ENCODE measurements around the gene ARHGEF37.

DNA sequence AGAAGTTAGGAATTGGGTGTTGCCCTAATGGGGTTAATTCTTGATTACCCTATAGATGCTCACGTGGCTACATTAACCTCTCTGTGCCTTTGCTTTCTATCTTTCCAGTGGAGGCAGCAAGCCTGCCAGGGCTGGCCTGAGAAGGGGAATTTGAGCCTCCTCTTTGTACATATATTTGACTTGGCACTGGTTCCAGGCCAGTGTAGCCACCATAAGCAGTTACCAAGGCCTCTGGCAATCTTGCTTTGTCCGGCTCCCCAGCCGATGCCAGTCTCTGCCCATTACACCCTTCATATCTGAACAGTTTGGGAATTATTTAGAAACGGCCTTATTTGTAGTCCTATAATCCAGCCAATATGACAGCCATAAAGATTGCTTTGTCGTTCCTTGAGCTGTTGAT, 90.2 kb downstream of the ARHGEF37 start:
- TF ChIP-seq, protein P1, sequence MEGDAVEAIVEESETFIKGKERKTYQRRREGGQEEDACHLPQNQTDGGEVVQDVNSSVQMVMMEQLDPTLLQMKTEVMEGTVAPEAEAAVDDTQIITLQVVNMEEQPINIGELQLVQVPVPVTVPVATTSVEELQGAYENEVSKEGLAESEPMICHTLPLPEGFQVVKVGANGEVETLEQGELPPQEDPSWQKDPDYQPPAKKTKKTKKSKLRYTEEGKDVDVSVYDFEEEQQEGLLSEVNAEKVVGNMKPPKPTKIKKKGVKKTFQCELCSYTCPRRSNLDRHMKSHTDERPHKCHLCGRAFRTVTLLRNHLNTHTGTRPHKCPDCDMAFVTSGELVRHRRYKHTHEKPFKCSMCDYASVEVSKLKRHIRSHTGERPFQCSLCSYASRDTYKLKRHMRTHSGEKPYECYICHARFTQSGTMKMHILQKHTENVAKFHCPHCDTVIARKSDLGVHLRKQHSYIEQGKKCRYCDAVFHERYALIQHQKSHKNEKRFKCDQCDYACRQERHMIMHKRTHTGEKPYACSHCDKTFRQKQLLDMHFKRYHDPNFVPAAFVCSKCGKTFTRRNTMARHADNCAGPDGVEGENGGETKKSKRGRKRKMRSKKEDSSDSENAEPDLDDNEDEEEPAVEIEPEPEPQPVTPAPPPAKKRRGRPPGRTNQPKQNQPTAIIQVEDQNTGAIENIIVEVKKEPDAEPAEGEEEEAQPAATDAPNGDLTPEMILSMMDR (conservative IDR thresholded peaks at IDR 0.05; ENCODE audit: low read length) = no peak
- TF ChIP-seq EZH2phosphoT487 (IDR thresholded peaks at IDR 0.05; ENCODE audit: borderline replicate concordance) = no peak

Measured in Loucy (cell line).